H1 (cell line): Measurements from ENCODE around the gene TSSC4. TPM values are rescaled to one million over a fixed set of nuclear protein-coding genes. Genes with fewer than 3 reads are reported as not detected.

Source experiments
- CTCF ChIA-PET: fragments of 300-600 bp; sonication (Branson Sonifier 250); formaldehyde crosslinking; loops from one replicate; lab custom pipeline; 2021; ENCODE audit not compliant: partially characterized antibody; lab: Charles Lee
- POLR2A ChIA-PET: fragments of 300-600 bp; sonication (Branson Sonifier 250); formaldehyde crosslinking; loops from one replicate; lab custom pipeline; 2021; ENCODE audit warnings: inconsistent platforms; ENCODE audit not compliant: partially characterized antibody; lab: Charles Lee
- DNase-seq, 2 experiments: peaks; one replicate each; pipeline versions ENCODE4 v3.0.0 to v3.0.0-alpha.2; 2010 to 2022; ENCODE audit warnings: low spot score in 2 of 2, low read depth in 1 of 2, mixed read lengths in 1 of 2
- FAIRE-seq: peaks from 2 replicates; lab custom pipeline; 2011; peaks lifted over from hg19 to GRCh38; lab: Jason Lieb, UNC
- H2AFZ ChIP-seq: 2 replicates; pipeline ENCODE4 v1.8.1; 2012; ENCODE audit warnings: low read length, inconsistent platforms
- H2AK5ac ChIP-seq: 2 replicates; pipeline ENCODE4 v1.6.1; 2013; ENCODE audit warnings: low read depth, low read length
- H2BK120ac ChIP-seq: replicated peaks from 2 replicates; pipeline ENCODE3; 2013; ENCODE audit warnings: low read depth, low read length, inconsistent platforms
- H2BK12ac ChIP-seq: 2 replicates; pipeline ENCODE4 v1.6.1; 2013; ENCODE audit warnings: low read depth, low read length
- H2BK15ac ChIP-seq: 2 replicates; pipeline ENCODE4 v1.6.1; 2013; ENCODE audit warnings: low read length
- H2BK20ac ChIP-seq: 2 replicates; pipeline ENCODE4 v1.6.1; 2013; ENCODE audit warnings: low read length
- H2BK5ac ChIP-seq: 2 replicates; pipeline ENCODE4 v1.6.1; 2013; ENCODE audit warnings: low read depth, low read length
- H3K14ac ChIP-seq: 2 replicates; pipeline ENCODE4 v1.6.1; 2013; ENCODE audit warnings: inconsistent platforms; ENCODE audit not compliant: insufficient read length
- H3K18ac ChIP-seq: 2 replicates; pipeline ENCODE4 v1.6.1; 2013; ENCODE audit warnings: low read length; ENCODE audit errors: extremely low read depth
- H3K23ac ChIP-seq: 2 replicates; pipeline ENCODE4 v1.6.1; 2013; ENCODE audit warnings: inconsistent platforms; ENCODE audit not compliant: insufficient read length
- H3K23me2 ChIP-seq: 2 replicates; pipeline ENCODE4 v1.6.1; 2013; ENCODE audit warnings: low read depth, low read length
- H3K27ac ChIP-seq: 2 replicates; pipeline ENCODE4 v1.6.1; 2011; ENCODE audit warnings: low read depth, low read length, inconsistent platforms
- H3K27me3 ChIP-seq, 4 experiments: replicated peaks in 1 of 4; 1 replicate in 1 of 4; 2 replicates in 3 of 4; pipeline versions ENCODE4 v1.6.1 to v1.8.1; 2011 to 2013; ENCODE audit warnings: low read length in 3 of 4, mild to moderate bottlenecking in 3 of 4, inconsistent platforms in 2 of 4, mixed read lengths in 2 of 4, moderate library complexity in 1 of 4; ENCODE audit not compliant: control insufficient read depth in 3 of 4, insufficient read depth in 3 of 4; ENCODE audit errors: extremely low read depth in 1 of 4
- H3K36me3 ChIP-seq, 4 experiments: 2 replicates each; pipeline versions ENCODE4 v1.6.1 to v1.8.1; 2011 to 2013; ENCODE audit warnings: mild to moderate bottlenecking in 4 of 4, low read length in 3 of 4, moderate library complexity in 2 of 4, control low read depth in 1 of 4, inconsistent platforms in 1 of 4; ENCODE audit not compliant: insufficient read depth in 4 of 4, control insufficient read depth in 2 of 4
- H3K4ac ChIP-seq: replicated peaks from 2 replicates; pipeline ENCODE3; 2013; ENCODE audit warnings: low read length, low read depth, mixed read lengths, inconsistent platforms; ENCODE audit not compliant: insufficient read length
- H3K4me1 ChIP-seq, 4 experiments: replicated peaks in 1 of 4; 1 replicate in 1 of 4; 2 replicates in 3 of 4; pipeline versions ENCODE4 v1.6.1 to v1.8.1; 2011 to 2013; ENCODE audit warnings: low read length in 3 of 4, inconsistent platforms in 2 of 4, mixed read lengths in 1 of 4; ENCODE audit not compliant: insufficient read depth in 4 of 4, control insufficient read depth in 3 of 4
- H3K4me2 ChIP-seq, 2 experiments: 2 replicates each; pipeline versions ENCODE4 v1.6.1 to v1.8.1; 2011 to 2013; ENCODE audit warnings: low read depth in 2 of 2, low read length in 2 of 2, control low read depth in 1 of 2, inconsistent platforms in 1 of 2, mild to moderate bottlenecking in 1 of 2; ENCODE audit not compliant: insufficient read depth in 1 of 2
- H3K4me3 ChIP-seq, 4 experiments: fragments of 200-600, 300-600 bp in 1 of 4; sonication (generic), shearing (Covaris generic), sonication (Bioruptor Twin) in 1 of 4; 2 replicates each; pipeline versions ENCODE4 v1.5.1 to v1.8.1; 2011 to 2016; ENCODE audit warnings: low read length in 4 of 4, low read depth in 3 of 4, control low read depth in 2 of 4, inconsistent platforms in 2 of 4, mild to moderate bottlenecking in 2 of 4, mixed read lengths in 1 of 4, moderate library complexity in 1 of 4; ENCODE audit not compliant: insufficient read depth in 2 of 4; ENCODE audit errors: extremely low read depth in 1 of 4
- H3K56ac ChIP-seq: replicated peaks from 2 replicates; pipeline ENCODE3; 2013; ENCODE audit warnings: low read depth, mild to moderate bottlenecking, mixed read lengths, low read length, inconsistent platforms; ENCODE audit not compliant: insufficient read length
- H3K79me1 ChIP-seq: 2 replicates; pipeline ENCODE4 v1.6.1; 2013; ENCODE audit warnings: low read depth, low read length, control low read depth
- H3K79me2 ChIP-seq, 2 experiments: 2 replicates each; pipeline versions ENCODE4 v1.6.1 to v1.8.1; 2012 to 2013; ENCODE audit warnings: low read length in 2 of 2, mild to moderate bottlenecking in 2 of 2, inconsistent platforms in 1 of 2; ENCODE audit not compliant: insufficient read depth in 2 of 2, control insufficient read depth in 1 of 2
- H3K9ac ChIP-seq, 4 experiments: replicated peaks in 1 of 4; 1 replicate in 1 of 4; 2 replicates in 3 of 4; pipeline versions ENCODE4 v1.6.1 to v1.8.1; 2011 to 2013; ENCODE audit warnings: low read depth in 3 of 4, low read length in 3 of 4, control low read depth in 2 of 4, mild to moderate bottlenecking in 2 of 4, moderate library complexity in 2 of 4, inconsistent platforms in 1 of 4; ENCODE audit errors: extremely low read depth in 1 of 4
- H3K9me3 ChIP-seq, 2 experiments: 2 replicates each; pipeline versions ENCODE4 v1.6.1 to v1.8.1; 2012 to 2013; ENCODE audit warnings: mild to moderate bottlenecking in 2 of 2, moderate library complexity in 2 of 2, control low read depth in 1 of 2, inconsistent platforms in 1 of 2, low read depth in 1 of 2, low read length in 1 of 2, mixed read lengths in 1 of 2; ENCODE audit not compliant: insufficient read depth in 2 of 2
- H4K20me1 ChIP-seq, 2 experiments: replicated peaks in 1 of 2; 2 replicates each; pipeline versions ENCODE3 to v1.8.1; 2011 to 2013; ENCODE audit warnings: inconsistent platforms in 2 of 2, low read length in 2 of 2, mild to moderate bottlenecking in 1 of 2; ENCODE audit not compliant: insufficient read depth in 2 of 2, control insufficient read depth in 1 of 2
- H4K5ac ChIP-seq: 2 replicates; pipeline ENCODE4 v1.6.1; 2013; ENCODE audit warnings: low read length, low read depth, mixed read lengths, inconsistent platforms; ENCODE audit not compliant: insufficient read length
- H4K8ac ChIP-seq: 2 replicates; pipeline ENCODE4 v1.8.0; 2013; ENCODE audit warnings: mild to moderate bottlenecking, moderate library complexity, low read length, inconsistent platforms; ENCODE audit not compliant: insufficient read depth; ENCODE audit errors: extremely low read depth
- H4K91ac ChIP-seq: replicated peaks from 2 replicates; pipeline ENCODE3; 2013; ENCODE audit warnings: low read length, mixed read lengths, inconsistent platforms; ENCODE audit not compliant: insufficient read length
- ASH2L ChIP-seq: fragments of 200-600, 300-600 bp; sonication (generic); IDR thresholded peaks from one replicate; pipeline ENCODE4 v1.7.1; 2017; ENCODE audit warnings: low read length
- CEBPB ChIP-seq: IDR thresholded peaks from 2 replicates; pipeline ENCODE4 v1.6.1; 2012; ENCODE audit warnings: low read depth, low read length
- CTCF ChIP-seq, 3 experiments: IDR thresholded peaks; 1 replicate in 2 of 3; 2 replicates in 1 of 3; pipeline versions ENCODE4 v1.5.1 to v1.6.1; 2011; ENCODE audit warnings: low read length in 3 of 3, mild to moderate bottlenecking in 3 of 3, inconsistent platforms in 2 of 3, low read depth in 1 of 3, moderate library complexity in 1 of 3; ENCODE audit not compliant: insufficient read depth in 1 of 3; ENCODE audit errors: control extremely low read depth in 1 of 3
- EGR1 ChIP-seq: IDR thresholded peaks from 2 replicates; pipeline ENCODE4 v1.6.1; 2011; ENCODE audit warnings: low read depth, low read length, borderline replicate concordance
- EP300 ChIP-seq, 2 experiments: IDR thresholded peaks; 1 replicate in 1 of 2; 2 replicates in 1 of 2; pipeline ENCODE4 v1.6.1; 2011 to 2012; ENCODE audit warnings: low read depth in 2 of 2, low read length in 2 of 2, mild to moderate bottlenecking in 2 of 2, borderline replicate concordance in 1 of 2, inconsistent platforms in 1 of 2, moderate library complexity in 1 of 2
- JUN ChIP-seq: IDR thresholded peaks from 2 replicates; pipeline ENCODE4 v1.6.1; 2011; ENCODE audit warnings: low read depth, mild to moderate bottlenecking, improper control_type of control experiment, low read length
- TEAD4 ChIP-seq: IDR thresholded peaks from 2 replicates; pipeline ENCODE4 v1.6.1; 2012; ENCODE audit warnings: low read depth, low read length, inconsistent platforms, mixed read lengths
- YY1 ChIP-seq: IDR thresholded peaks from 2 replicates; pipeline ENCODE4 v1.6.1; 2011; ENCODE audit warnings: low read depth, mild to moderate bottlenecking, low read length
- WGBS, 2 experiments: shearing (Covaris generic) in 1 of 2; methylation state at CpG; one replicate each; pipeline versions ENCODE4 v1.1.6 to v1.1.7; 2013 to 2015; ENCODE audit warnings: low lambda C conversion rate in 2 of 2, mixed read lengths in 2 of 2, inconsistent platforms in 1 of 2, low coverage in 1 of 2, missing lambda C conversion rate in 1 of 2; ENCODE audit not compliant: insufficient replicate concordance in 2 of 2, insufficient coverage in 1 of 2, insufficient read length in 1 of 2; ENCODE audit errors: extremely low coverage in 1 of 2, missing lambda C conversion rate in 1 of 2; 5-methylcytosine and 5-hydroxymethylcytosine counted together
- polyA plus RNA-seq, 7 experiments: library from polyadenylated mRNA; depleted of rRNA in 3 of 7; stranded (reverse) in 5 of 7; unstranded in 2 of 7; fragments of >200 nt in 5 of 7; fragments of 200-250 nt in 2 of 7; gene quantifications; 1 replicate in 5 of 7; 2 replicates in 1 of 7; 4 replicates in 1 of 7; pipeline versions ENCODE4 v1.2.1 to v1.2.3, GENCODE V29; 2011 to 2013; ENCODE audit warnings: missing spikeins in 2 of 7, mixed read lengths in 2 of 7
- total RNA-seq: library from RNA; stranded (reverse); fragmentation: NEBNext Ultra II Directional; extraction: Animal tissue kit (Norgen Biotek cat#: 25700); gene quantifications from 2 replicates; pipeline ENCODE4 v1.2.1, GENCODE V29; 2021
- TF ChIP-seq, protein P1 (sequence below): IDR thresholded peaks from 2 replicates; pipeline ENCODE4 v1.6.1; 2012; ENCODE audit warnings: inconsistent platforms

Gene TSSC4
- total and polyA plus RNA-seq, 2 of the 8 experiments (the other 6 are each of a cell fraction or from before 2014, with no cell fraction given), result 34.0 to 39.3 TPM

DNA sequence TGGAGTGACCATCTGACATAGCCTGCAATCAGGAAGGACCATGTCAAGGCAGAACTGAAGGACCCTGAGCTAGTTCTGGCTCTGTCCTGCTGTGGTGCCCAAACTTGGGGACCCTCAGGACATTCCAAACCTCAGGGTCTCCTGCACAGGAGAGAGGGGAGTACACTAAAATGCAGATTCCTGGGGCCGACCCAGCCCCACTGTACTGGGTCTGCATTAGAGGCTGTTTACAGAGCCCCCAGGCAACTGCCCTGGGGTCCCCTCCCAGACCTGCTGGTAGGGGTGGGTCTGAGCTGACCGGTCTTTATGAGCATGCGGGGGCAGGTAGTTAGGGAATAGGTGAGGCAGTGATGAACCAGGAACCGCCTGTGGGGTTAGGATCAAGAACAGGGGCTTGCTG lies 37.0 kb downstream of the TSSC4 start:
- no peak overlapping the region for H3K4me2 ChIP-seq
- H3K4me1 ChIP-seq, result no peaks in the 10 kb centered on the region; a peak in 1 of 7 replicates
- H2BK5ac ChIP-seq, result no peak overlapping the region
- no peak overlapping the region for H4K8ac ChIP-seq
- H2AFZ ChIP-seq, result no peak overlapping the region
- H4K91ac ChIP-seq, result no peak overlapping the region
- H3K9ac ChIP-seq, result no peak overlapping the region
- no peak overlapping the region for H2BK20ac ChIP-seq
- ChIA-PET POLR2A (no interaction called here), CTCF (interaction anchor here (0.6 to 2.6 kb wide), 7 partner anchors 10 to 126 kb away, joined by 3 to 16 read pairs (median 5); no protein-coding TSS in a partner anchor)
- no peak overlapping the region for H2BK120ac ChIP-seq
- DNase-seq (no peak), FAIRE-seq (no peak)
- no peaks in the 10 kb centered on the region for H3K36me3 ChIP-seq
- H3K23me2 ChIP-seq, result peaks cover 7% of the 10 kb centered on the region; the same call in 1 of the 2 replicates
- no peak overlapping the region for H3K23ac ChIP-seq
- H3K56ac ChIP-seq, result no peak overlapping the region
- H4K5ac ChIP-seq, result no peak overlapping the region
- H3K79me1 ChIP-seq, result no peaks in the 10 kb centered on the region
- H3K27me3 ChIP-seq, result peaks cover 4 to 13% (median 9%) of the 10 kb centered on the region in 4 experiments; a peak in 6 of 7 replicates
- H3K4me3 ChIP-seq, result no peak overlapping the region
- no peaks in the 10 kb centered on the region for H3K9me3 ChIP-seq
- H2BK12ac ChIP-seq, result no peak overlapping the region
- 85% methylated on average over 4 of the region's 4 CpGs; no CpG with 5 or more reads in 1 of the 2 experiments for WGBS, 2 experiments
- no peak overlapping the region for H3K18ac ChIP-seq
- H2BK15ac ChIP-seq, result no peak overlapping the region
- H3K27ac ChIP-seq, result no peak overlapping the region
- H3K4ac ChIP-seq, result no peak overlapping the region
- H2AK5ac ChIP-seq, result no peak overlapping the region
- no peaks in the 10 kb centered on the region for H3K79me2 ChIP-seq
- H3K14ac ChIP-seq, result no peak overlapping the region
- H4K20me1 ChIP-seq, result peaks cover 0 to 9% of the 10 kb centered on the region in 2 experiments
- TF ChIP-seq YY1 (no peak), TEAD4 (no peak), EP300 (IDR thresholded peaks at IDR 0.05; ENCODE audit: borderline replicate concordance in 1 of 2, low read depth in 2 of 2, low read length in 2 of 2) (no peak), EGR1 (no peak), JUN (no peak), CTCF (IDR thresholded peaks at IDR 0.05; ENCODE audit: control extremely low read depth in 1 of 3, insufficient read depth in 1 of 3, low read depth in 1 of 3, low read length in 3 of 3) (no peak), CEBPB (no peak), ASH2L (no peak)
- TF ChIP-seq, protein P1, sequence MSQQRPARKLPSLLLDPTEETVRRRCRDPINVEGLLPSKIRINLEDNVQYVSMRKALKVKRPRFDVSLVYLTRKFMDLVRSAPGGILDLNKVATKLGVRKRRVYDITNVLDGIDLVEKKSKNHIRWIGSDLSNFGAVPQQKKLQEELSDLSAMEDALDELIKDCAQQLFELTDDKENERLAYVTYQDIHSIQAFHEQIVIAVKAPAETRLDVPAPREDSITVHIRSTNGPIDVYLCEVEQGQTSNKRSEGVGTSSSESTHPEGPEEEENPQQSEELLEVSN, result no peak
